GM23338 (cell line): Measurements from ENCODE around the gene ANP32E. TPM values are rescaled to one million over a fixed set of nuclear protein-coding genes. Genes with fewer than 3 reads are reported as not detected.

Experiments used
- ATAC-seq: fragments of 200-7000 bp; cut with Tn5 transposase; 3 replicates; pipeline ENCODE4 v1.9.1; 2020
- DNase-seq: peaks from one replicate; pipeline ENCODE4 v3.0.0-alpha.2; 2015; ENCODE audit warnings: low spot score
- H2AFZ ChIP-seq: fragments of 200-600 bp; sonication (generic); 2 replicates; pipeline ENCODE4 v1.8.0; 2016; ENCODE audit warnings: antibody characterized with exemption, mild to moderate bottlenecking, moderate library complexity
- H3F3A ChIP-seq: fragments of 200-600 bp; sonication (generic); replicated peaks from 2 replicates; pipeline ENCODE4 v1.8.0; 2017; ENCODE audit warnings: antibody characterized with exemption, mixed run types, low read depth
- H3K27ac ChIP-seq: fragments of 200-600 bp; sonication (generic); 2 replicates; pipeline ENCODE4 v1.6.1; 2016; ENCODE audit warnings: low read depth
- H3K27me3 ChIP-seq: fragments of 200-600 bp; sonication (generic); 2 replicates; pipeline ENCODE4 v1.8.0; 2016; ENCODE audit warnings: mild to moderate bottlenecking, mixed run types, moderate library complexity; ENCODE audit not compliant: insufficient read depth
- H3K36me3 ChIP-seq: fragments of 200-600 bp; sonication (generic); 2 replicates; pipeline ENCODE4 v1.8.0; 2016; ENCODE audit warnings: mild to moderate bottlenecking; ENCODE audit not compliant: insufficient read depth
- H3K4me1 ChIP-seq: fragments of 200-600 bp; sonication (generic); 2 replicates; pipeline ENCODE4 v1.8.0; 2016; ENCODE audit warnings: mild to moderate bottlenecking, moderate library complexity; ENCODE audit not compliant: insufficient read depth
- H3K4me2 ChIP-seq: fragments of 200-600 bp; sonication (generic); 2 replicates; pipeline ENCODE4 v1.7.1; 2017; ENCODE audit warnings: mixed run types
- H3K4me3 ChIP-seq: fragments of 200-600 bp; sonication (generic); 2 replicates; pipeline ENCODE4 v1.6.1; 2016; ENCODE audit warnings: mixed run types
- H3K79me2 ChIP-seq: fragments of 200-600 bp; sonication (generic); replicated peaks from 2 replicates; pipeline ENCODE4 v1.8.0; 2017; ENCODE audit warnings: mild to moderate bottlenecking; ENCODE audit not compliant: insufficient read depth
- H3K9me2 ChIP-seq: fragments of 200-600 bp; sonication (generic); 2 replicates; pipeline ENCODE4 v1.8.0; 2017; ENCODE audit not compliant: insufficient read depth
- H4K20me1 ChIP-seq: fragments of 200-600 bp; sonication (generic); replicated peaks from 2 replicates; pipeline ENCODE4 v1.8.0; 2017; ENCODE audit warnings: mild to moderate bottlenecking; ENCODE audit not compliant: insufficient read depth
- H3K27ac Mint-ChIP-seq: 2 replicates; pipeline ENCODE4 v1.8.0; 2020; ENCODE audit warnings: inconsistent platforms, mild to moderate bottlenecking, moderate library complexity, mixed read lengths
- H3K27me3 Mint-ChIP-seq: 3 replicates; pipeline ENCODE4 v1.8.0; 2022; ENCODE audit warnings: low read depth, mild to moderate bottlenecking, moderate library complexity, mixed read lengths, inconsistent platforms; ENCODE audit not compliant: insufficient read depth, poor library complexity
- H3K36me3 Mint-ChIP-seq: 3 replicates; pipeline ENCODE4 v1.8.0; 2021; ENCODE audit warnings: low read depth, mild to moderate bottlenecking, inconsistent platforms, moderate library complexity, mixed read lengths
- H3K4me1 Mint-ChIP-seq: 3 replicates; pipeline ENCODE4 v1.8.0; 2020; ENCODE audit warnings: mild to moderate bottlenecking, inconsistent platforms, mixed read lengths
- H3K4me3 Mint-ChIP-seq: 3 replicates; pipeline ENCODE4 v1.8.0; 2021; ENCODE audit warnings: moderate library complexity, mild to moderate bottlenecking, inconsistent platforms, mixed read lengths
- H3K9me3 Mint-ChIP-seq: 3 replicates; pipeline ENCODE4 v1.8.0; 2020; ENCODE audit warnings: moderate library complexity, mild to moderate bottlenecking, inconsistent platforms, mixed read lengths
- JUNB ChIP-seq: IDR thresholded peaks from one replicate; pipeline ENCODE4 v1.6.1; 2016; ENCODE audit warnings: antibody characterized with exemption; ENCODE audit not compliant: unreplicated experiment
- NANOG ChIP-seq: IDR thresholded peaks from 2 replicates; pipeline ENCODE4 v1.6.1; 2016; ENCODE audit warnings: antibody characterized with exemption, borderline replicate concordance
- POLR2AphosphoS5 ChIP-seq: IDR thresholded peaks from 2 replicates; pipeline ENCODE4 v1.6.1; 2016; ENCODE audit warnings: antibody characterized with exemption, low read depth
- ZNF331 ChIP-seq: fragments of 250-450 bp; sonication (Bioruptor Pico); IDR thresholded peaks from 2 replicates; pipeline ENCODE4 v1.5.0; 2020; ENCODE audit warnings: low read depth, mild to moderate bottlenecking, moderate library complexity
- polyA plus RNA-seq: library from polyadenylated mRNA; unstranded; fragments of >200 nt; fragmentation: Nextera tagmentation; extraction: Ambion mirVana; gene quantifications from 2 replicates; pipeline ENCODE4 v1.2.1, GENCODE V29; 2016
- total RNA-seq: library from RNA; depleted of rRNA; stranded (reverse); fragments of >200 nt; shearing (Covaris generic); gene quantifications from 2 replicates; pipeline ENCODE4 v1.2.3, GENCODE V29; 2014
- TF ChIP-seq, protein P1 (sequence below): fragments of 250-450 bp; sonication (Bioruptor Pico); IDR thresholded peaks from 2 replicates; pipeline ENCODE4 v1.5.0; 2020; ENCODE audit warnings: mild to moderate bottlenecking, moderate library complexity

The ANP32E gene
- total and polyA plus RNA-seq, 2 experiments from 2014 or later: 88.6 to 257 TPM

DNA sequence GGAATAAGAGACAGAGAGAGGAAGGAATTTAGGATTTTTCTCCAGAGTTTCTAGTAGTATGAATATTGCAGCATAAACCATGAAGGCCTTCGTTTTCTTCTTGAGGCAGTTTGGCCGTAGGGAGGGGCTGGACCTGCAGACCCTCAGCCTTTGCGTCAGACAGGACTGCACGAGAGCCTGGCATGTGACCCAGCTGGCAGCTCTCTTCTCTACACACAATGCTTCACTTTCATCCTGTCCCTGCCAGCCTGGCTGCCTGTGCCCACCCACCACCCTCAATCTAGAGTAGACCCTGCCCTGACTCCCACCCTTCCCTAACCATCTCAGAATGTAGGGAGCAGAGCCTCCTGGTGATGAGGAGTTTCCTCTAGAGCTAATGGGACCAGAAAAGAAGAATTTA lies 23.3 kb upstream of the ANP32E start (continued):
- TF ChIP-seq, protein P1, sequence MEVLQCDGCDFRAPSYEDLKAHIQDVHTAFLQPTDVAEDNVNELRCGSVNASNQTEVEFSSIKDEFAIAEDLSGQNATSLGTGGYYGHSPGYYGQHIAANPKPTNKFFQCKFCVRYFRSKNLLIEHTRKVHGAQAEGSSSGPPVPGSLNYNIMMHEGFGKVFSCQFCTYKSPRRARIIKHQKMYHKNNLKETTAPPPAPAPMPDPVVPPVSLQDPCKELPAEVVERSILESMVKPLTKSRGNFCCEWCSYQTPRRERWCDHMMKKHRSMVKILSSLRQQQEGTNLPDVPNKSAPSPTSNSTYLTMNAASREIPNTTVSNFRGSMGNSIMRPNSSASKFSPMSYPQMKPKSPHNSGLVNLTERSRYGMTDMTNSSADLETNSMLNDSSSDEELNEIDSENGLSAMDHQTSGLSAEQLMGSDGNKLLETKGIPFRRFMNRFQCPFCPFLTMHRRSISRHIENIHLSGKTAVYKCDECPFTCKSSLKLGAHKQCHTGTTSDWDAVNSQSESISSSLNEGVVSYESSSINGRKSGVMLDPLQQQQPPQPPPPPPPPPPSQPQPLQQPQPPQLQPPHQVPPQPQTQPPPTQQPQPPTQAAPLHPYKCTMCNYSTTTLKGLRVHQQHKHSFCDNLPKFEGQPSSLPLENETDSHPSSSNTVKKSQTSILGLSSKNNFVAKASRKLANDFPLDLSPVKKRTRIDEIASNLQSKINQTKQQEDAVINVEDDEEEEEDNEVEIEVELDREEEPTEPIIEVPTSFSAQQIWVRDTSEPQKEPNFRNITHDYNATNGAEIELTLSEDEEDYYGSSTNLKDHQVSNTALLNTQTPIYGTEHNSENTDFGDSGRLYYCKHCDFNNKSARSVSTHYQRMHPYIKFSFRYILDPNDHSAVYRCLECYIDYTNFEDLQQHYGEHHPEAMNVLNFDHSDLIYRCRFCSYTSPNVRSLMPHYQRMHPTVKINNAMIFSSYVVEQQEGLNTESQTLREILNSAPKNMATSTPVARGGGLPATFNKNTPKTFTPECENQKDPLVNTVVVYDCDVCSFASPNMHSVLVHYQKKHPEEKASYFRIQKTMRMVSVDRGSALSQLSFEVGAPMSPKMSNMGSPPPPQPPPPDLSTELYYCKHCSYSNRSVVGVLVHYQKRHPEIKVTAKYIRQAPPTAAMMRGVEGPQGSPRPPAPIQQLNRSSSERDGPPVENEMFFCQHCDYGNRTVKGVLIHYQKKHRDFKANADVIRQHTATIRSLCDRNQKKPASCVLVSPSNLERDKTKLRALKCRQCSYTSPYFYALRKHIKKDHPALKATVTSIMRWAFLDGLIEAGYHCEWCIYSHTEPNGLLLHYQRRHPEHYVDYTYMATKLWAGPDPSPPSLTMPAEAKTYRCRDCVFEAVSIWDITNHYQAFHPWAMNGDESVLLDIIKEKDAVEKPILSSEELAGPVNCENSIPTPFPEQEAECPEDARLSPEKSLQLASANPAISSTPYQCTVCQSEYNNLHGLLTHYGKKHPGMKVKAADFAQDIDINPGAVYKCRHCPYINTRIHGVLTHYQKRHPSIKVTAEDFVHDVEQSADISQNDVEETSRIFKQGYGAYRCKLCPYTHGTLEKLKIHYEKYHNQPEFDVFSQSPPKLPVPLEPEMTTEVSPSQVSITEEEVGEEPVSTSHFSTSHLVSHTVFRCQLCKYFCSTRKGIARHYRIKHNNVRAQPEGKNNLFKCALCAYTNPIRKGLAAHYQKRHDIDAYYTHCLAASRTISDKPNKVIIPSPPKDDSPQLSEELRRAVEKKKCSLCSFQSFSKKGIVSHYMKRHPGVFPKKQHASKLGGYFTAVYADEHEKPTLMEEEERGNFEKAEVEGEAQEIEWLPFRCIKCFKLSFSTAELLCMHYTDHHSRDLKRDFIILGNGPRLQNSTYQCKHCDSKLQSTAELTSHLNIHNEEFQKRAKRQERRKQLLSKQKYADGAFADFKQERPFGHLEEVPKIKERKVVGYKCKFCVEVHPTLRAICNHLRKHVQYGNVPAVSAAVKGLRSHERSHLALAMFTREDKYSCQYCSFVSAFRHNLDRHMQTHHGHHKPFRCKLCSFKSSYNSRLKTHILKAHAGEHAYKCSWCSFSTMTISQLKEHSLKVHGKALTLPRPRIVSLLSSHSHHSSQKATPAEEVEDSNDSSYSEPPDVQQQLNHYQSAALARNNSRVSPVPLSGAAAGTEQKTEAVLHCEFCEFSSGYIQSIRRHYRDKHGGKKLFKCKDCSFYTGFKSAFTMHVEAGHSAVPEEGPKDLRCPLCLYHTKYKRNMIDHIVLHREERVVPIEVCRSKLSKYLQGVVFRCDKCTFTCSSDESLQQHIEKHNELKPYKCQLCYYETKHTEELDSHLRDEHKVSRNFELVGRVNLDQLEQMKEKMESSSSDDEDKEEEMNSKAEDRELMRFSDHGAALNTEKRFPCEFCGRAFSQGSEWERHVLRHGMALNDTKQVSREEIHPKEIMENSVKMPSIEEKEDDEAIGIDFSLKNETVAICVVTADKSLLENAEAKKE (CRISPR knock-in tag): no peak
- TF ChIP-seq ZNF331 (CRISPR knock-in tag) (no peak), JUNB (no peak)

DNA sequence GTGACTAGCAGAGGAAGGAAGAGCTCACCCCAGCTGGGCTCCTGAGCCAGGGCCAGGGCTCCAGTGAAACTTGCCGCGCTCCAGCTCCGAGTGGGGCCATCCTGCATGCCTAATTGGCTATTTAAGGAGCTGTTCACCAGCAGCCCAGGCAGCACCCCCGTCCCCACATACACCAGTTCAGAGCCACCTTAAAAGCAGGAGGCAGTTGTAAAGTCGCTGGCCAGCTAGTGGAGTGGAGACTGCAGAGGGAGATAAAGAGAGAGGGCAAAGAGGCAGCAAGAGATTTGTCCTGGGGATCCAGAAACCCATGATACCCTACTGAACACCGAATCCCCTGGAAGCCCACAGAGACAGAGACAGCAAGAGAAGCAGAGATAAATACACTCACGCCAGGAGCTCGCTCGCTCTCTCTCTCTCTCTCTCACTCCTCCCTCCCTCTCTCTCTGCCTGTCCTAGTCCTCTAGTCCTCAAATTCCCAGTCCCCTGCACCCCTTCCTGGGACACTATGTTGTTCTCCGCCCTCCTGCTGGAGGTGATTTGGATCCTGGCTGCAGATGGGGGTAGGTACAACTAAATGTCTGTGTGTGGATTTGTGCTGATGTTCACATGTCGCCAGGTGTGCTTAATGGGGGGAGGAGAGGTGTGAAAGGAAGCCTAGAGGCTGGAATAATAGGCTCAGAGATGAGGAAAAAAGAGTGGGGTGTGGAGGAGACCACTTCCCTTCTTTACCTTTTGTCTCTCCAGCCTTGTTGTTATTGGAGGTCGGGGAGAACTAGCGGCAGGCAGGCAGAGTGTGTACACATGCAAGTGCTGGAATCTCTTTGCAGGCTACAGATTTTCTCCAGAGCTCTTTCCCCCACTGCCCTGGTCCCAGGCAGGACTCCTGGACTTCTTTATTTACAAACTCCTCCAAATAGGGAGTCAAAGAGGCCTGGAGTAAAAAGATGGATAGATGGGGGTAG lies 22.0 kb upstream of the ANP32E start, which contains the start of gene CA14:
TSS of gene CA14 (plus strand) at position 151 of the 962 bp plus-strand sequence. CDS start at position 506, 355 bp downstream.
- TF ChIP-seq NANOG (no peak), POLR2AphosphoS5 (peak; percentile 50; the same call in 1 of the 2 replicates)
- Mint-ChIP-seq H3K9me3 (peaks cover 2% of the 10 kb centered on the region; the same call in 2 of the 3 replicates), H3K36me3 (peaks cover 25% of the 10 kb centered on the region), H3K4me3 (peak within 1 kb of the TSS; percentile 91), H3K4me1 (peaks cover 41% of the 10 kb centered on the region), H3K27ac (peak within 1 kb of the TSS; percentile 98), H3K27me3 (peaks cover 8% of the 10 kb centered on the region)
- DNase-seq (peak; percentile 72), ATAC-seq (peak; percentile 36)
- peak within 1 kb of the TSS; percentile 88 for H3K4me3 ChIP-seq
- peaks cover 26% of the 10 kb centered on the region for H3K79me2 ChIP-seq
- H3K27ac ChIP-seq: peak within 1 kb of the TSS; percentile 89
- H3K27me3 ChIP-seq: no peaks in the 10 kb centered on the region
- peak within 1 kb of the TSS; percentile 95 for H3K4me2 ChIP-seq
- peaks cover 21% of the 10 kb centered on the region for H3K4me1 ChIP-seq
- no peak within 1 kb of the TSS for H2AFZ ChIP-seq
- H4K20me1 ChIP-seq: peaks cover 10% of the 10 kb centered on the region
- peaks cover 28% of the 10 kb centered on the region for H3F3A ChIP-seq
- peaks cover 10% of the 10 kb centered on the region; the same call in 1 of the 2 replicates for H3K36me3 ChIP-seq
- no peaks in the 10 kb centered on the region for H3K9me2 ChIP-seq
